Glomerular endothelial cell (primary cell): ENCODE data around the gene FAM20A. TPM values are rescaled to one million over a fixed set of nuclear protein-coding genes. Genes with fewer than 3 reads are reported as not detected.

Source experiments
- DNase-seq: peaks from one replicate; pipeline ENCODE4 v3.0.0-alpha.2; 2011; ENCODE audit warnings: low read depth, low spot score; ENCODE audit errors: extremely low read depth
- total RNA-seq: library from RNA; depleted of rRNA; stranded (reverse); fragments of >200 nt; gene quantifications from 2 replicates; pipeline ENCODE4 v1.2.3, GENCODE V29; 2015

Gene FAM20A
- total RNA-seq, 1 donor from 2014 or later: not detected

DNA sequence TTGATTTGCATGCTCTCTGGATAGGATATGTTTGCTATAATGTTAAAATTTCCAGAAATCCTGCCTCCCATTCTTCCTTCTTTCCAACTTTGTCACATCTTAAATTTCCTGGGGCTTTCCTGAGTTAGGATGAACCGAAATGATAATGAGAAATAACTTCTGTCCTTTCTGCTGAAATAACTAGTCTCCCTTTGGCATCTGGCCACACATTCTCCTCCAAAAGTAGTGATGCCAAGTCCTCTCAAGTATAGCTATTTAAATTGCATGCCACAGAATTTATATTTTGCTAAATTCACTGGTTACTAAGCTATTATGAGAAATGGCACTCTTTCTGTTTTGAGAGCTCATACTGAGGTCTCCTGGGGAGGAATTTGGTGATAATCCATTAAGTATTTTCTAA, 30.6 kb downstream of the FAM20A start:
- DNase-seq: no peak

- no peak for DNase-seq
These were observed 31.8 kb downstream of the FAM20A start for GRCh38 chr17:68569346-68569745.

DNA sequence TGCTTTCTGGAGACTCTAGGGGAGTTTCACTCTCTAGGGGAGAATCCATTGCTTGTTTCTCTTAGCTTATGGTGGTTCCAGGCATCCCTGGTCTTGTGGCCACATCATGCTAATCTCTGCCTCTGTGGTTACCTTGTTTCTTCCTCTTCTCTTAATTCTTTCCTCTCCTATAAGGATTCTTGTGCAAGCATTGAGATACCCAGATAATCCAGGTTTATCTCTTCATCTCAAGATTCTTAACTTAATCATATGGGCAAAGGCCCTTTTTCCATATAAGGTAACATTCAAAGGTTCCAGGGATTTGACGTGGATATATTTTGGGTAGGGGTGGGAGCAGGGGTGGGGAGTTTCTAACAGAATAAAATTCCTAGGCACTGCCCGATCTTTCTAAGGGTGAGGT, 32.6 kb downstream of the FAM20A start:
- DNase-seq: no peak

DNA sequence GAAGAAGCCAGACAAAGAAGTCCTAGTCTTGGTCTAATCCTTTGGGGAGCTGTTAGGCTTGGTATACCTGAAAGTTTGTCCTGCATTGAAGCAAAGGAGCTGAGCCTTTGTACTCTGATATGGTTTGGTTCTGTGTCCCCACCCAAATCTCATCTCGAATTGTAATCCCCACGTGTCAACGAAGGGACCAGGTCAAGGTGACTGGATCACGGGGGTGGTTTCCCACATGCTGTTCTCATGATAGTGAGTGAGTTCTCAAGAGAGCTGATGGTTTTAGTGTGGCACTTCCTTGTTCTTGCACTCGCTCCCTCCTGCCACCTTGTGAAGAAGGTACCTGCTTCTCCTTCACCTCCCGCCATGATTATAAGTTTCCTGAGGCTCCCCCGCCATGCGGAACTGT, 33.6 kb downstream of the FAM20A start:
- DNase-seq: no peak

- DNase-seq: no peak
These were observed 34.1 kb downstream of the FAM20A start for GRCh38 chr17:68567035-68567434.

GRCh38 chr17:68566442-68566738, 34.8 kb downstream of the FAM20A start:
- no peak for DNase-seq

DNA sequence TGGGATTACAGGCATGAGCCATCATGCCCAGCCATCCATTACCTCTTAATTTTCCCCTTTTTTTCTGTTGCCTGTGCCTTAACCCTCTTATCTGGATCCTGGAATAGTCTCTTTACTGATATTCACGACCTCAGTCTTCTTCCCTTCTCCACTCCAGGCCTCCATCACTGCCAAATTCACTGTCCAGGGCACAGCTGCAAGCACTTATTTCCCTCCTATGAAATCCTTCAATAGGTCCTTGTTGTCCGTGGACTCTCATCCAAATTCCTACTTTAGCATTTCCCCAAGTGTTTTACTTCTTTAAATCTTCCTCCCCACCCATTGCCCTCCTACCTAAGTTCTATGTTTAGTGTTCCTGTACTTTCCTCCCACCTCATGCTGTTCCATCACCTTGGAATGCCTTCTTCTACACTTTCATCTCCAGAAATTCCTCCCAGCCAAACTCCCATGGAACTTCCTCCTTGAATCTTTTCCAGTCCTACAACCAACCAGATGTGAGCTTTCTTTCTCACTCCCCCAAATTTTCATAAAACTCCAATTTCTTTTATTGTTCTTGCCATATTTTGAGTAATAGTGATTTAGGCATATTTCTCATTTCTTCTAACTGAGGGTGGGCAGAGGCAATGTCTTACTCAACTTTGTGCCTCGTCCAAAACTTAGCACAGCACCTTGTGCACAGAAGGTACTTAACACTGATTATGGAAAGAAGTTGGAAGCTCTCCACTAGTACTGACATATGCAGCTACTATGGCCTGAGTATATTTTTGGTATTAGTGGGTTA, 35.3 kb downstream of the FAM20A start:
- DNase-seq: no peak

- no peak for DNase-seq
These were observed 36.6 kb downstream of the FAM20A start for GRCh38 chr17:68564415-68565111.

DNA sequence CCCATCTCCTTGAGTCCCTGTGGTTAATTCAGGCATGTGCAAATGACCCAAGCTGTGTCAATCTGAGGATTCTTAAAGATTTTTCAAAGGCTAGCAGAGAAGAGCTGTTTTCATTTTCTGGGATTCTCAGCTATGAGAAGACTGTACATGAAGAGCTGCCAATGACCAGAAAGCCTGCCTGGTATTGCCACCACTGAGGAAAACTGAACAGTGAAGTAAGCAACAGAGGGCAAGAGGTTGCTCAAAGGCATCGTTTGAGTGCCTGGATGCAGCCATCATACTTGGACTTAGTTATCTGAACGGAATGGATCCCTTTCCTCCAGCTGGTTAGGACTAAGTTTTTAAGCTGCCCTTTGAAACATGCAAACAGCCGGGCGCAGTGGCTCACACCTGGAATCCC, 38.4 kb downstream of the FAM20A start:
- DNase-seq: no peak

- DNase-seq: no peak
These were observed 40.0 kb downstream of the FAM20A start for GRCh38 chr17:68560966-68561720.

- no peak for DNase-seq
These were observed 41.9 kb downstream of the FAM20A start for GRCh38 chr17:68559316-68559715.

- DNase-seq: no peak
These were observed 44.6 kb downstream of the FAM20A start for GRCh38 chr17:68556551-68556950.

GRCh38 chr17:68544111-68544915, 56.9 kb downstream of the FAM20A start:
- no peak for DNase-seq

GRCh38 chr17:68542698-68543463, 58.3 kb downstream of the FAM20A start:
- DNase-seq: no peak

DNA sequence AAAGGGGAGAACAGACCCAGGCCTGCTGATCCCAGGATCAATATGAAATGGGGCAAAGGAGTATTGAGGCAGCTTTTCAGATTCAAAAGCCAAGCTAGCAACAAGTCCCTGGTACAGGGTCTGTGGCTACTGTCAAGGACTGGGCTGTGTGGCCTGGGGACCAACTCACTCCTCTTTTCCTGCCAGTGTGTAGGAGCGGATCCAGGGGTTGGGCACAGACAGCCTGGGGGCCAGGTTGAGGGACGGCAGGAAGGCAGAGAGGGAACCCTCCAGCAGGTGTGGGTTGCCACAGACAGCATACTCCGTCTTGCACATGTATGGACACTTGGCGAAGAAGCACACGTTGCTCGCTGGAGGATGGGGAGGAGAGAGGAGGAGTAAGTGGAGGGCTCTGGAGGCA, 59.4 kb downstream of the FAM20A start:
- DNase-seq: no peak

- DNase-seq: no peak
These were observed 60.2 kb downstream of the FAM20A start for GRCh38 chr17:68540981-68541380.

GRCh38 chr17:68539548-68540467, 61.4 kb downstream of the FAM20A start:
- DNase-seq: no peak

DNA sequence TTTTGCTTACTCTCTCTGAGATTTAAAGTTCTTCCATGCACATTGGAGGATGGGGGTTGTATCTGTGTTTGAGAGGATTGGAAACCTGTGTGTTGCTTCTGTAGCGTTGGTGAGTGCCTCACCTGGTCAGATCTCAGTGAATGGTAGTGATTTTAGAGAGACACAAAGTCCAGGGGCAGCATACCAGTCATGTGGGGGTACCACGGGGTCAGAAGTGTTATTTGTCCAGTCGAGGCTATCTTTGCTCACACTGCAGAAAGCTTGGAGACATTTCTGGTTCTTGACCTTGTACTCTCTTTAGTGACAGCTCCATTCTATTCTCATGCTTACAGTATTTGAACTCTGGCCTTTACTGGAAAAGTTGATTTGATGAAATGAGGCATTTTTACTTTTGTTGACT, 65.2 kb downstream of the FAM20A start:
- DNase-seq: no peak

- no peak for DNase-seq
These were observed 66.5 kb downstream of the FAM20A start for GRCh38 chr17:68534695-68535088.
